Mesothelial cell of epicardium (in vitro differentiated cells): ENCODE measurements around the gene MT1B. TPM values are rescaled to one million over a fixed set of nuclear protein-coding genes. Genes with fewer than 3 reads are reported as not detected.
"Not testable (repeated sequence)": the region's sequence is repeated elsewhere in the genome, so short reads cannot be mapped to it uniquely, and the experiment has no call there.

ENCODE experiments used
- DNase-seq, 2 experiments: peaks; one replicate each; pipeline ENCODE4 v3.0.0; 2021; ENCODE audit warnings: low spot score in 2 of 2; ENCODE audit not compliant: unreplicated experiment in 2 of 2
- H3K27ac Mint-ChIP-seq: 2 replicates; pipeline ENCODE4 v1.8.0; 2021; ENCODE audit warnings: mixed read lengths
- H3K27me3 Mint-ChIP-seq: 2 replicates; pipeline ENCODE4 v1.8.0; 2021; ENCODE audit warnings: low read depth, mixed read lengths
- H3K36me3 Mint-ChIP-seq: 2 replicates; pipeline ENCODE4 v1.8.0; 2021; ENCODE audit warnings: mixed read lengths
- H3K4me1 Mint-ChIP-seq: 2 replicates; pipeline ENCODE4 v1.8.0; 2021; ENCODE audit warnings: mixed read lengths
- H3K4me3 Mint-ChIP-seq: 2 replicates; pipeline ENCODE4 v1.8.0; 2021; ENCODE audit warnings: mild to moderate bottlenecking, moderate library complexity, mixed read lengths
- H3K9me3 Mint-ChIP-seq: 2 replicates; pipeline ENCODE4 v1.8.0; 2021; ENCODE audit warnings: mixed read lengths
- total RNA-seq: library from RNA; stranded (reverse); gene quantifications from 3 replicates; pipeline ENCODE4 v1.2.1, GENCODE V29; 2021
- TF ChIP-seq, protein P1 (sequence below): fragments of 200-600 bp; sonication (generic); IDR thresholded peaks from one replicate; pipeline ENCODE4 v1.5.0; 2021; ENCODE audit warnings: antibody characterized with exemption; ENCODE audit not compliant: unreplicated experiment

The MT1B gene
- total RNA-seq, 1 donor from 2014 or later = not detected

DNA sequence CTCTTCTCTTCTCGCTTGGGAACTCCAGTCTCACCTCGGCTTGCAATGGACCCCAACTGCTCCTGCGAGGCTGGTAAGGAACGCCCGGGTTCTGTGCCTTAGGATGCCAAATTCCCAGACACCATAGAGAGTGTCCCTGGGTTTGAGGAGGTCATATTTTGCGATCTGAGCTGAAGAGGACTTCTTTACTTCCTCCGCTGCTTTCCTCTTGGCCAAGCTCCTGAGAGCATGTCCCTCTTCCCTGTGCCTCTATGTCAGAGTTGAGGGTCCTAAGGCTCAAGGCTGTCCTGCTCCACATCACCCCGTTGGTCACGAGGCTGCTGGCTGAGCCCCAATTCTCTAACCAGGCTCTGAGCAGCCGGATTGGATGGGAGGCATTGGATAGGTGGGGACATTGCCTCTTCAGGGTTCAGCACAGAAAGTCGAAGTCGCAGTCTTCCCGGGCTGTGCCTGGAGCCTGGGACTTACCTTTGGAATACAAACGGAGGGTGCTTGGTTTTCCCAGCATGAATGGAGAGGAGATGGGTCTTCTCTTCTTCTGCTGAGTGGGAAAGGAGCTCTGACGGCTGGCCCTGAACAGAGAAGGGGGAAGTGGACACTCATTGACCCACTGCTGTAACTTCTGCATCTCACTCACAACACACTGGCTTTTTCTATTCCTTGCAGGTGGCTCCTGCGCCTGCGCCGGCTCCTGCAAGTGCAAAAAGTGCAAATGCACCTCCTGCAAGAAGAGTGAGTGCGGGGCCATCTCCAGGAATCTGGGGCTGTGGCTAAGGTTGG is 18.3 kb downstream of the MT1B start:
- no peak for DNase-seq
- Mint-ChIP-seq H3K27ac (no peak overlapping the region), H3K36me3 (no peaks in the 10 kb centered on the region), H3K4me3 (no peak overlapping the region), H3K27me3 (peaks cover 98% of the 10 kb centered on the region), H3K4me1 (peaks cover 9% of the 10 kb centered on the region), H3K9me3 (no peaks in the 10 kb centered on the region)
- TF ChIP-seq, protein P1, sequence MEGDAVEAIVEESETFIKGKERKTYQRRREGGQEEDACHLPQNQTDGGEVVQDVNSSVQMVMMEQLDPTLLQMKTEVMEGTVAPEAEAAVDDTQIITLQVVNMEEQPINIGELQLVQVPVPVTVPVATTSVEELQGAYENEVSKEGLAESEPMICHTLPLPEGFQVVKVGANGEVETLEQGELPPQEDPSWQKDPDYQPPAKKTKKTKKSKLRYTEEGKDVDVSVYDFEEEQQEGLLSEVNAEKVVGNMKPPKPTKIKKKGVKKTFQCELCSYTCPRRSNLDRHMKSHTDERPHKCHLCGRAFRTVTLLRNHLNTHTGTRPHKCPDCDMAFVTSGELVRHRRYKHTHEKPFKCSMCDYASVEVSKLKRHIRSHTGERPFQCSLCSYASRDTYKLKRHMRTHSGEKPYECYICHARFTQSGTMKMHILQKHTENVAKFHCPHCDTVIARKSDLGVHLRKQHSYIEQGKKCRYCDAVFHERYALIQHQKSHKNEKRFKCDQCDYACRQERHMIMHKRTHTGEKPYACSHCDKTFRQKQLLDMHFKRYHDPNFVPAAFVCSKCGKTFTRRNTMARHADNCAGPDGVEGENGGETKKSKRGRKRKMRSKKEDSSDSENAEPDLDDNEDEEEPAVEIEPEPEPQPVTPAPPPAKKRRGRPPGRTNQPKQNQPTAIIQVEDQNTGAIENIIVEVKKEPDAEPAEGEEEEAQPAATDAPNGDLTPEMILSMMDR = no peak

DNA sequence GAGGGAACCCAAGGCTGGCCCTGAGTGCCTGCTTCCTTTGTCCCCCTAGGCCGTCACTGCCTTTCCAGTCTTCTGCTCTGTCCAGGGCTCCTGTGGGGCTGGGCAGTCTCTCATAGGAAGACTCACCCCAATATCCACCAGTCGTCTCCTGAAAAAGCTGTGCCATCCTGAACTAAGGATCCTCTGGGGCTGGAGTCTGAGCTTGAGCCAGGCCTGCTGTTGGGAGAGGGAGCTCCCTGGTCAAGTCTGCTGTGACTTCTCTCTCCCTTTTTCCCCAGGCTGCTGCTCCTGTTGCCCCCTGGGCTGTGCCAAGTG is 18.9 kb downstream of the MT1B start:
- Mint-ChIP-seq H3K4me1 (peaks cover 13% of the 10 kb centered on the region), H3K36me3 (no peaks in the 10 kb centered on the region), H3K27me3 (peaks cover 98% of the 10 kb centered on the region), H3K9me3 (no peaks in the 10 kb centered on the region), H3K27ac (no peak overlapping the region), H3K4me3 (no peak overlapping the region)
- TF ChIP-seq, protein P1 = no peak
- no peak for DNase-seq

DNA sequence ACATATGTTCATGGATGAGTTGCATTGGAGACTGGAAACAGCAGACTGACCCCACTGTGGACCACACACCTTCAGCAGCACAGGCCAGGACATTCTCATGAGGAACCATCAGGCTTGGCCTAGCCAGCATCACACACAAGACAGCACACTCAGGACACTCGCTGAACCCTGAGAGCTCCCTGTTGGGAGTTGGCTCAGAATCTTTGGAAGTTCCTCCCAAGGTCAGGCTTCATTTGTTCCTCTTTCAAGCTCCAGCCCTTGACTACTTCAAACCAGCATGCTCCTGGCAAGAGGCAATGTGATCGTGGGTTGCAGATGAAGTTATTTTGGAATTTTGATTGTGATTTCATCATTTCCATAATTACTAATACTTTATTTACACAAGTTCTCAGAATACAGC is 20.0 kb downstream of the MT1B start:
- DNase-seq, H3K27ac Mint-ChIP-seq, H3K9me3 Mint-ChIP-seq, H3K4me3 Mint-ChIP-seq, H3K36me3 Mint-ChIP-seq: not testable (repeated sequence)
- Mint-ChIP-seq H3K27me3 (peaks cover 98% of the 10 kb centered on the region), H3K4me1 (peaks cover 18% of the 10 kb centered on the region)

DNA sequence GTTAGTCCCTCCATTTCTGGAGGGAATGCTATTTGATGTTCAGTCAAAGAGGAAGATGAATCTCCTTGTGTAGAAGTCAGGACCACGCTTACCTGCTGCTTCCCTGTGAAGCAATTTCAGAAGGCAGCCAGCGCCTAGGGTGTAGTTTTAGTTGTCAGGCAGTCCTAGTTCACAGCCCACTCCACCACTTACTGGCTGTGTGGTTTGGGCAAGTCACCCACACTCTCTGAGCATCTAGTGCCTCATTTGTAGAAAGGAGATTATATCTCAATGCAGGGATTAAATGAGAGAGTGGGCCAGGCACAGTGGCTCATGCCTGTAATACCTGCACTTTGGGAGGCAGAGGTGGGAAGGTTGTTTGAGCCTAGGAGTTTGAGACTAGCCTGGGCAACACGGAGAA is 20.5 kb downstream of the MT1B start:
- DNase-seq, H3K27ac Mint-ChIP-seq, H3K9me3 Mint-ChIP-seq, H3K36me3 Mint-ChIP-seq, H3K4me3 Mint-ChIP-seq: not testable (repeated sequence)
- Mint-ChIP-seq H3K4me1 (peaks cover 18% of the 10 kb centered on the region), H3K27me3 (peaks cover 98% of the 10 kb centered on the region)

DNA sequence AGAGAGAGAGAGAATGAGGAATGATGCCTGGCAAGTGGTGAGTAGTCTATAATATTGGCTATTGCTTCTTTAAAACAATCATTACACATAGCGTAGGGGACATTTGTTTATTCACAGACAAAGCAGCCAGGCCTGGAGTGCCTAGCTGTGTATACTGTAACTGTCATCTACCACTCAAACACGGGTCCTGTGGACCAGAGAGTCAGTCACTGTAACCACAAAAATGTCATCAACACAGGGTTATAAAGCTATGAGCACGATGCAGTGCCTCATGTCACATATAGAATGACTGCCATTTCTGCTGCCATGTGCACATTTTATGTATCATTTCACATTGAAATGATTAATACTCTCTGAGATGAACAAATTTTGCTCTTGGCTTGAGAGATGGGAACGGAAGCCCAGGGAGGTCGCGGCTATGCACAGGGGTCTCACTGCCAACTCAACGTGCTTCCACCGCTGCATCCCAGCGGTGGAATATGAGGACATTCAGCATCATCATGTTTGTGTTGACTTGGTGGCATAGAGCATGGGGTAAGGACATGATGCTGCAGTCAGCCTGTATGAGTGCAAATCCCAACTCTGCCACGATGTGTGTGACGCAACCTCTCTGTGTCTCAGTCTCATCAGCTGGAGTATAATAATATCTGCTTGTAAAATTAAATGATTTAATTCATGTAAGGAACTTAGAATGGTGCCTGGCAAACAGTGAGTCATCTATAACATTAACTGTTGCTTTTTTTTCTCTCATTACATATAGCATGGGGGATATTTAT is 21.3 kb downstream of the MT1B start:
- peaks cover 18% of the 10 kb centered on the region for H3K4me1 Mint-ChIP-seq
- H3K27ac Mint-ChIP-seq = no peak overlapping the region
- TF ChIP-seq, protein P1 = no peak
- H3K27me3 Mint-ChIP-seq = peaks cover 99% of the 10 kb centered on the region
- no peaks in the 10 kb centered on the region for H3K9me3 Mint-ChIP-seq
- no peak for DNase-seq
- H3K4me3 Mint-ChIP-seq = no peak overlapping the region
- H3K36me3 Mint-ChIP-seq = no peaks in the 10 kb centered on the region

DNA sequence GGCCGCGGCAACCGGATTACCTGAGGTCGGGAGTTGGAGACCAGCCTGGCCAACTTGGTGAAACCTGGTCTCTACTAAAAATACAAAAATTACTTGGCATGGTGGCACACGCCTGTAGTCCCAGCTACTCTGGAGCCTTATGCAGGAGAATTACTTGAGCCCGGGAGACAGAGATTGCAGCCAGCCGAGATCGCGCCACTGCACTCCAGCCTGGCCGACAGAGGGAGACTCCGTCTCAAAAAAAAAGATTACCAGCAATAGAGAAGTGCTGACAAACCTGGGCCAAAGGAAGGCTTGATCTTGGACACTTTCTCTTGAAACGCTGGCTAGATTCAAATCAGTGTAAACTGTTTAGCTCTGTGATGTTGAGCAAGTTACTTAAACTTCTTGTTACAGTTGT is 22.2 kb downstream of the MT1B start:
- H3K4me3 Mint-ChIP-seq = no peak overlapping the region
- no peak for DNase-seq
- TF ChIP-seq, protein P1 = no peak
- peaks cover 18% of the 10 kb centered on the region for H3K4me1 Mint-ChIP-seq
- no peaks in the 10 kb centered on the region for H3K9me3 Mint-ChIP-seq
- no peak overlapping the region for H3K27ac Mint-ChIP-seq
- H3K27me3 Mint-ChIP-seq = peaks cover 92% of the 10 kb centered on the region
- no peaks in the 10 kb centered on the region for H3K36me3 Mint-ChIP-seq

DNA sequence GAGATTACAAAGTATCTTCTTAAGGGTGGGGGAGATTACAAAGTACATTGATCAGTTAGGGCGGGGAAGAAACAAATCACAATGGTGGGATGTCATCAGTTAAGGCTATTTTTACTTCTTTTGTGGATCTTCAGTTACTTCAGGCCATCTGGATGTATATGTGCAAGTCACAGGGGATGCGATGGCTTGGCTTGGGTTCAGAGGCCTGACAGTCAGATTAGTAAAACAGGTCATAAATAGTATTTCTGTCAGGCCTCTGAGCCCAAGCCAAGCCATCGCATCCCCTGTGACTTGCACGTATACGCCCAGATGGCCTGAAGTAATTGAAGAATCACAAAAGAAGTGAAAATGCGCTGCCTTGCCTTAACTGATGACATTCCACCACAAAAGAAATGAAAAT is 22.9 kb downstream of the MT1B start:
- not testable (repeated sequence) for H3K4me3 Mint-ChIP-seq, H3K36me3 Mint-ChIP-seq, H3K9me3 Mint-ChIP-seq, H3K27ac Mint-ChIP-seq, DNase-seq
- Mint-ChIP-seq H3K27me3 (peaks cover 88% of the 10 kb centered on the region), H3K4me1 (peaks cover 18% of the 10 kb centered on the region)
